Activated effector memory CD4-positive, alpha-beta T cell treated with Interleukin-2 at 50 U/mL for 16 hours (primary cell): ENCODE results near the gene GADD45A.

Source experiments
- DNase-seq: peaks from one replicate; pipeline ENCODE4 v3.0.0-alpha.2; 2020

The GADD45A gene

DNA sequence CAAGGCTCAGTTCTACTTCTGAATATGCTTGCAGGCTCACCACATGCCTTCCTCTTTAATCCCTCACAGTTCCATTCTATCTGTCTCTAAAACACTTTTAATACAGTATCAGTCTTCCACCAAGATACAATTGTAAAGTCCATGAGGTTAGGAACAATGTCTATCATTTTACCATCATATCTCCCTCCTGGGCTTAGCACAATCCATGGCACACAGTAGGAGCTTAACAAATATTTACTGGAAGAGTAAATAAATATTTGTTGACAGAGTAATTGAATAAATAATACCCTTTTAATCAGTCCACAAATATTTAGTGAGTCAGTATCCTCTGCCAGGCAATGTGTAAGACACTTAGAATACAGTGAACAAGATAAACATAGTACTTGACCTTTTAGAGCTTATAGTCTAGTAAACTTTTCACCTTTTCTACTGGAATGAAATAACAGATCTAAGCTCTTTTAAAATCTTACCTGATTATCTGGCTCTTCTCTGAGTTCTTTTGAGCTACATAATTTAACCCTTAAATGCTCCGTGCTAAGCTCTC, 12.7 kb upstream of the GADD45A start:
- no peak for DNase-seq

- DNase-seq: no peak
Observed at GRCh38 chr1:67673468-67674201, 11.4 kb upstream of the GADD45A start.

GRCh38 chr1:67674260-67675011, 10.6 kb upstream of the GADD45A start:
- peak; percentile 12 for DNase-seq

DNA sequence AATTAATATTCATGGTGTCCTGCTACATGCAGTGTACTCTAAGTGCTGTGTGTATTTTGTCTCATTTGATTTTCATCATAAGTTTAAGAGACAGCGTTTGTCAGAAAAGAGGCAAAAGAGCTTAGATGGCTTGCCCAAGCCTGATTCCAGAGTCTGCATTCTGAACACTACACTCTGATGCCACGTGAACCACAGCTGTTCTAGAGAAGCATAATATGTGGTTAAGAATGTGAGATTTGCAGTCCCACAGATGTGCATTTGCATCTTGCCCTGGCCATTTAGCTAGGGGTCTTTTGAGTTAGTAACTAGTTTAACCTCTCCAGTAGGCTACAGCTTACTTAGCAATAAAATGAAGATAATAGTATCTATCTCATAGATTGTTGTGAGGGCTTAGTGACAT, 9.2 kb upstream of the GADD45A start:
- DNase-seq: no peak

- no peak for DNase-seq
Observed at GRCh38 chr1:67676287-67676686, 8.7 kb upstream of the GADD45A start.

- DNase-seq: no peak
Observed at GRCh38 chr1:67676946-67677345, 8.1 kb upstream of the GADD45A start.

DNA sequence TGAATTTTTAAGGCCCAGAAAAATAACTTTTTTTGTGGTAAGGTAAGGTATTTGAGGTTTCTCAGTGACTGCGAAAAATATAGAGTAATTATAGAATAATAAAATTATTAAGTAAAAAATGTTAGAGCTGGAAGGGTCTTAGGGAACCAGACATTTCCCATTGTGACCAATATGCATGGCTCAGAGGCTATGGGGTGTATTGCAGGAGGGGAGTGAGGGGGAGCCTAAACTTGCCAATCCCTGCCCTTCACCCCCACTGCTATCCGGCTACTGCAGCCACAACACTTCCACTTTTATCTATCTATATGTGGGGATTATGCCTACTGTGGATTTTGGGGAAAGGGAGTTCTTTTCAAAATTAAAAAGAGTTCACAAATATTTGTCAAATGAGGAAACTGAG, 7.6 kb upstream of the GADD45A start:
- DNase-seq: no peak

GRCh38 chr1:67677930-67678329, 7.1 kb upstream of the GADD45A start:
- no peak for DNase-seq

GRCh38 chr1:67679691-67680090, 5.3 kb upstream of the GADD45A start:
- DNase-seq: no peak

DNA sequence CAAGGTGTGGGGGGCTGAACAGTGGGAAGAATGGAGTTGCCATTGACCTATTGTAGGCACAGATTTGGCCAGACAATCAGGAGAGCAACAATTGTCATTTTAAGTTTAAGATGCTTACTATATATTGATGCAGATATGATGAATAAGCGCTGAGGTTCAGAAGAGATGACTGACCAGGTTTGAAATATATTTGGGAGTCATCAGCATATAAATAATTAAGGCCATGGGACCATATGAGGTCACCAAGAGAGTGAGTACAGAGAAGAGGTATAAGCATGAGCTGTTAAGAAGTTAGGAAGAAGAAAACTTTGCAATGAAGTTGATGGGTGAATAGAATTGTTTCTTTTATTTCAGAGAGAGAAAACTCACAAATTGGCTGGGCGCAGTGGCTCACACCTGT, 4.5 kb upstream of the GADD45A start:
- no peak for DNase-seq

- DNase-seq: no peak
Observed at GRCh38 chr1:67682659-67683197, 2.3 kb upstream of the GADD45A start.

- DNase-seq: no peak
Observed at GRCh38 chr1:67683316-67683715, 1.7 kb upstream of the GADD45A start.

GRCh38 chr1:67683766-67684525, 1.1 kb upstream of the GADD45A start:
- no peak for DNase-seq

GRCh38 chr1:67684526-67685066, 405 bp upstream of the GADD45A start:
- no peak for DNase-seq

DNA sequence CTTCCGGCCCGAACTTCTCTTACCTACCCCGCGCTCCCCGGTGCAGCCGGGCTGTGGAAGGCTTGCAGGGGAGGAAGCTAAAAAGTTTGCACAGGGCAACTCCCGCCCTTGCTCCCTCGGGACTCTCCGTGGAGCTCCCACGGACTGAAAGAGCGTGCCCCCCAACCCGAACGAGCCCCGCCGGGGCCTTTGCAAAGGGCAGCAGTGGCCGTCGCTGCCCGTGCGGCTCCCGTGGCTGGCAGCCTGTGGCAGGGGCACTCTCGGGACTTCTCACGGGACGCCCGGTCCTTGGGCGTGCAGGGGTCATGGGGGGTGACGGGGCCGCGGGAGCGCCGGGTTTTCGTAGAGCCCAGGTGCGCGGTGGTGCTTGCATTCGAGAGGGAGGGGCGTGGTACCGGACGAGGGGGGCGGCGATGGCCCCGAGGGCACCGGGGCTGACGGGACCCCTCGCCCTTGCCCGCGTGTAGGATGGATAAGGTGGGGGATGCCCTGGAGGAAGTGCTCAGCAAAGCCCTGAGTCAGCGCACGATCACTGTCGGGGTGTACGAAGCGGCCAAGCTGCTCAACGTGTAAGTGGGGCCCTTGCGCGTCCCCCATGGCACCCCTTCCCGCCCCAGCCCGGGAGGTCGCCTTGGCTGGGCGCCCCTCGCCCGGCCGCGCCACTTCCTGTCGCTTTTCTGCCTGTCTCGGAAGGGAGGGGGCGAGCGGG, 711 bp downstream of the GADD45A start:
- DNase-seq: peak; percentile 35

DNA sequence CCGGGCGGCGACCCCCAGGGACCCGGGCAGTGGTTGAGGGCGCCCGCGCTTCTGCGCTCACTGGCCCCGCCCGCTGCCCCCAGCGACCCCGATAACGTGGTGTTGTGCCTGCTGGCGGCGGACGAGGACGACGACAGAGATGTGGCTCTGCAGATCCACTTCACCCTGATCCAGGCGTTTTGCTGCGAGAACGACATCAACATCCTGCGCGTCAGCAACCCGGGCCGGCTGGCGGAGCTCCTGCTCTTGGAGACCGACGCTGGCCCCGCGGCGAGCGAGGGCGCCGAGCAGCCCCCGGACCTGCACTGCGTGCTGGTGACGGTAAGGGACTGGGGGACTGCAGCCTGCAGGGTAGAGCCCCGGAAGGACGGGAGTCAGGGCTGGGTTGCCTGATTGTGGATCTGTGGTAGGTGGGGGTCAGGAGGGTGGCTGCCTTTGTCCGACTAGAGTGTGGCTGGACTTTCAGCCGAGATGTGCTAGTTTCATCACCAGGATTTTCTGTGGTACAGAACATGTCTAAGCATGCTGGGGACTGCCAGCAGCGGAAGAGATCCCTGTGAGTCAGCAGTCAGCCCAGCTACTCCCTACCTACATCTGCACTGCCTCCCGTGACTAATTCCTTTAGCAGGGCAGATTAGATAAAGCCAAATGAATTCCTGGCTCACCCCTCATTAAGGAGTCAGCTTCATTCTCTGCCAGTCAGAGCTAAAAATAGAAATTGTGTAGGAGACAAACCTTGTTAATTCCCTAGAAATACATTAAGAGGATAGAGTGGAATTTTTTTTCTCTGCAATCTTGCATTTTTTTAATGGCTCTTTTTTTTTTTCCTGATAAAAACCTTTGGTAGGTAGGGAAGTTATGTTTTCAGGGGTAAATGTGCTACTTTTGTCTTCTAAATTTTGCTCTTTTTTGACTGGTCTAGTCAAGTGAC, 1.5 kb downstream of the GADD45A start:
- peak; percentile 47 for DNase-seq

DNA sequence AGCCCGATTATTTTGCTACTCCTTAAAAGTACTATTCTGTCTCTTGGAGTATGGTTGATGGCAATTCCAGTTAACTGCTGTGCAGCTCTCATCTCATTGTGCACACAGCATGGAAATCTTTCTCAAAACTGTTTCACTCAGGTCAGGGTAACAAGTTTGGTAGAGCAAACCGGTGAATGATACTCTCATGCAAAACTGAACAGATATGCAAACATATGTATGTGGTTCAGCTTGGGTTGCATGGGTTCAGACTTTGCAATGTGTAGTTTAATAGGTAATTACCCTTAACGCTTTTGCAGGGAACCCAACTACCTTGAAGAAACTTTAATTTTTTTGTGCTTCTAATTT, 2.2 kb downstream of the GADD45A start:
- no peak for DNase-seq

DNA sequence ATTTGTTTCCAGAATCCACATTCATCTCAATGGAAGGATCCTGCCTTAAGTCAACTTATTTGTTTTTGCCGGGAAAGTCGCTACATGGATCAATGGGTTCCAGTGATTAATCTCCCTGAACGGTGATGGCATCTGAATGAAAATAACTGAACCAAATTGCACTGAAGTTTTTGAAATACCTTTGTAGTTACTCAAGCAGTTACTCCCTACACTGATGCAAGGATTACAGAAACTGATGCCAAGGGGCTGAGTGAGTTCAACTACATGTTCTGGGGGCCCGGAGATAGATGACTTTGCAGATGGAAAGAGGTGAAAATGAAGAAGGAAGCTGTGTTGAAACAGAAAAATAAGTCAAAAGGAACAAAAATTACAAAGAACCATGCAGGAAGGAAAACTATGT, 2.6 kb downstream of the GADD45A start:
- DNase-seq: no peak

- DNase-seq: no peak
Observed at GRCh38 chr1:67688526-67689219, 3.7 kb downstream of the GADD45A start.

GRCh38 chr1:67689267-67690017, 4.4 kb downstream of the GADD45A start:
- no peak for DNase-seq
